SK-N-SH (cell line): ENCODE measurements around the gene LGALS8. TPM values are rescaled to one million over a fixed set of nuclear protein-coding genes. Genes with fewer than 3 reads are reported as not detected.

Experiments used
- CTCF ChIA-PET: fragments of 300-600, 350-600 bp; formaldehyde crosslinking; extraction: SDS; loops from one replicate; lab custom pipeline; 2021; lab: Yijun Ruan, JAX
- POLR2A ChIA-PET: fragments of 350-600 bp; sonication (Branson Sonifier 250); formaldehyde crosslinking; extraction: SDS; loops from one replicate; lab custom pipeline; 2020; ENCODE audit warnings: antibody characterized with exemption, inconsistent platforms; lab: Yijun Ruan, JAX
- DNase-seq: peaks from one replicate; pipeline ENCODE4 v3.0.0; 2012
- H2AFZ ChIP-seq: fragments of 200-600 bp; sonication (generic); 2 replicates; pipeline ENCODE4 v1.8.1; 2016; ENCODE audit warnings: antibody characterized with exemption, mild to moderate bottlenecking, low read depth
- H3F3A ChIP-seq: fragments of 200-600 bp; sonication (generic); replicated peaks from 2 replicates; pipeline ENCODE3; 2016; ENCODE audit warnings: antibody characterized with exemption, mild to moderate bottlenecking; ENCODE audit not compliant: insufficient read depth
- H3K27ac ChIP-seq, 2 experiments: fragments of 200-500 bp in 1 of 2; fragments of 200-600 bp in 1 of 2; sonication (Bioruptor generic) in 1 of 2; sonication (generic), shearing (Covaris generic) in 1 of 2; 2 replicates each; pipeline versions ENCODE4 v1.5.1 to v1.6.1; 2014 to 2016; ENCODE audit warnings: low read depth in 2 of 2, inconsistent platforms in 1 of 2, low read length in 1 of 2, mild to moderate bottlenecking in 1 of 2, mixed read lengths in 1 of 2
- H3K27me3 ChIP-seq: fragments of 200-600 bp; sonication (generic), shearing (Covaris generic); 2 replicates; pipeline ENCODE4 v1.6.1; 2016; ENCODE audit warnings: mixed run types; ENCODE audit not compliant: insufficient read depth
- H3K36me3 ChIP-seq, 2 experiments: fragments of 200-500 bp in 1 of 2; fragments of 200-600 bp in 1 of 2; sonication (Bioruptor generic) in 1 of 2; sonication (generic) in 1 of 2; replicated peaks in 1 of 2; 2 replicates each; pipeline versions ENCODE3 to v1.5.1; 2014 to 2016; ENCODE audit warnings: low read length in 1 of 2, mild to moderate bottlenecking in 1 of 2; ENCODE audit not compliant: insufficient read depth in 2 of 2, control insufficient read depth in 1 of 2
- H3K4me1 ChIP-seq, 2 experiments: fragments of 200-500 bp in 1 of 2; fragments of 200-600 bp in 1 of 2; sonication (Bioruptor generic) in 1 of 2; sonication (generic), shearing (Covaris generic) in 1 of 2; 2 replicates each; pipeline versions ENCODE4 v1.5.1 to v1.6.1; 2014 to 2016; ENCODE audit warnings: low read depth in 1 of 2, low read length in 1 of 2, mixed run types in 1 of 2; ENCODE audit not compliant: insufficient read depth in 2 of 2, control insufficient read depth in 1 of 2
- H3K4me2 ChIP-seq: fragments of 200-600 bp; sonication (generic), shearing (Covaris generic); 2 replicates; pipeline ENCODE4 v1.6.1; 2017; ENCODE audit warnings: mixed run types
- H3K4me3 ChIP-seq, 2 experiments: fragments of 200-500 bp in 1 of 2; fragments of 200-600 bp in 1 of 2; sonication (Bioruptor generic) in 1 of 2; sonication (generic), shearing (Covaris generic) in 1 of 2; 2 replicates each; pipeline versions ENCODE4 v1.5.1 to v1.8.1; 2014 to 2016; ENCODE audit warnings: low read depth in 2 of 2, inconsistent platforms in 1 of 2, low read length in 1 of 2, mild to moderate bottlenecking in 1 of 2, mixed read lengths in 1 of 2, moderate library complexity in 1 of 2
- H3K79me2 ChIP-seq: fragments of 200-600 bp; sonication (generic); 2 replicates; pipeline ENCODE4 v1.8.1; 2017; ENCODE audit warnings: mild to moderate bottlenecking; ENCODE audit not compliant: insufficient read depth
- H3K9ac ChIP-seq: fragments of 200-600 bp; sonication (generic); 2 replicates; pipeline ENCODE4 v1.6.1; 2017; ENCODE audit warnings: mixed run types
- H3K9me2 ChIP-seq: fragments of 200-600 bp; sonication (generic); 2 replicates; pipeline ENCODE4 v1.6.1; 2017; ENCODE audit warnings: mixed run types
- H3K9me3 ChIP-seq: fragments of 200-600 bp; sonication (generic); 2 replicates; pipeline ENCODE4 v1.6.1; 2017; ENCODE audit warnings: mixed run types, mild to moderate bottlenecking, moderate library complexity
- H4K20me1 ChIP-seq: fragments of 200-600 bp; sonication (generic); 2 replicates; pipeline ENCODE4 v1.6.1; 2017; ENCODE audit warnings: mild to moderate bottlenecking, mixed run types; ENCODE audit not compliant: insufficient read depth
- CHD2 ChIP-seq: fragments of 150-350 bp; IDR thresholded peaks from 2 replicates; pipeline ENCODE4 v1.6.1; 2018; ENCODE audit warnings: low read length; ENCODE audit not compliant: partially characterized antibody
- CTCF ChIP-seq: fragments of 200-600 bp; sonication (generic); IDR thresholded peaks from 2 replicates; pipeline ENCODE4 v1.6.1; 2017; ENCODE audit warnings: antibody characterized with exemption, mild to moderate bottlenecking, moderate library complexity
- EP300 ChIP-seq, 2 experiments: IDR thresholded peaks; 2 replicates each; pipeline versions ENCODE4 v1.4.0 to v1.6.1; 2012; ENCODE audit warnings: borderline replicate concordance in 1 of 2, low read depth in 1 of 2, low read length in 1 of 2
- EZH2phosphoT487 ChIP-seq: fragments of 200-600 bp; sonication (generic); IDR thresholded peaks from 2 replicates; pipeline ENCODE4 v1.6.1; 2017; ENCODE audit warnings: low read depth, mixed run types, mild to moderate bottlenecking, antibody characterized with exemption, moderate library complexity, borderline replicate concordance
- FOSL2 ChIP-seq: IDR thresholded peaks from 2 replicates; pipeline ENCODE4 v1.4.0; 2012; ENCODE audit warnings: low read depth, mild to moderate bottlenecking, moderate library complexity, borderline replicate concordance
- FOXJ3 ChIP-seq: sonication (generic); formaldehyde crosslinking; IDR thresholded peaks from 2 replicates; pipeline ENCODE4 v1.5.1; 2020; ENCODE audit warnings: mild to moderate bottlenecking, missing genetic modification reagents
- FOXM1 ChIP-seq: IDR thresholded peaks from 2 replicates; pipeline ENCODE4 v1.4.0; 2012; ENCODE audit warnings: low read depth, mild to moderate bottlenecking
- GABPA ChIP-seq: IDR thresholded peaks from 2 replicates; pipeline ENCODE4 v1.4.0; 2012; ENCODE audit warnings: low read depth, mild to moderate bottlenecking
- GATA2 ChIP-seq: sonication (generic); formaldehyde crosslinking; IDR thresholded peaks from 2 replicates; pipeline ENCODE4 v1.5.0; 2020; ENCODE audit warnings: mild to moderate bottlenecking, missing genetic modification reagents
- IRF3 ChIP-seq: fragments of 150-350 bp; IDR thresholded peaks from 2 replicates; pipeline ENCODE4 v1.6.1; 2016; ENCODE audit warnings: mild to moderate bottlenecking, low read depth, low read length
- JUND ChIP-seq: IDR thresholded peaks from 2 replicates; pipeline ENCODE4 v1.4.0; 2012
- MEF2A ChIP-seq: IDR thresholded peaks from 2 replicates; pipeline ENCODE4 v1.4.0; 2012; ENCODE audit warnings: low read depth, borderline replicate concordance
- PBX3 ChIP-seq: IDR thresholded peaks from 2 replicates; pipeline ENCODE4; 2012
- POLR2AphosphoS5 ChIP-seq: IDR thresholded peaks from 2 replicates; pipeline ENCODE4 v1.6.1; 2012; ENCODE audit warnings: low read depth, low read length
- REST ChIP-seq: IDR thresholded peaks from 2 replicates; pipeline ENCODE4 v1.6.1; 2012; ENCODE audit warnings: mild to moderate bottlenecking, low read depth, low read length, moderate library complexity
- SIN3A ChIP-seq: IDR thresholded peaks from 2 replicates; pipeline ENCODE4 v1.6.1; 2012; ENCODE audit warnings: low read depth, mild to moderate bottlenecking, low read length, moderate library complexity, borderline replicate concordance
- SMC3 ChIP-seq: IDR thresholded peaks from 2 replicates; pipeline ENCODE4 v1.6.1; 2012; ENCODE audit warnings: low read depth, low read length, improper control_type of control experiment
- TCF12 ChIP-seq: IDR thresholded peaks from 2 replicates; pipeline ENCODE4 v1.4.0; 2012
- TEAD4 ChIP-seq: IDR thresholded peaks from 2 replicates; pipeline ENCODE4 v1.4.0; 2012; ENCODE audit warnings: mild to moderate bottlenecking, borderline replicate concordance; ENCODE audit not compliant: insufficient read depth
- ZBTB33 ChIP-seq: IDR thresholded peaks from 2 replicates; pipeline ENCODE4 v1.4.0; 2012; ENCODE audit warnings: low read depth, borderline replicate concordance
- WGBS: methylation state at CpG from one replicate; pipeline ENCODE4 v1.1.6; 2017; ENCODE audit warnings: low lambda C conversion rate; 5-methylcytosine and 5-hydroxymethylcytosine counted together
- polyA plus RNA-seq, 3 experiments: library from polyadenylated mRNA; depleted of rRNA; stranded (reverse); fragments of >200 nt; gene quantifications; 2 replicates each; pipeline ENCODE4 v1.2.3, GENCODE V29; 2012

LGALS8 gene
- polyA plus RNA-seq, 1 of the 3 experiments (the other 2 are of a cell fraction) = 18.9 TPM

DNA sequence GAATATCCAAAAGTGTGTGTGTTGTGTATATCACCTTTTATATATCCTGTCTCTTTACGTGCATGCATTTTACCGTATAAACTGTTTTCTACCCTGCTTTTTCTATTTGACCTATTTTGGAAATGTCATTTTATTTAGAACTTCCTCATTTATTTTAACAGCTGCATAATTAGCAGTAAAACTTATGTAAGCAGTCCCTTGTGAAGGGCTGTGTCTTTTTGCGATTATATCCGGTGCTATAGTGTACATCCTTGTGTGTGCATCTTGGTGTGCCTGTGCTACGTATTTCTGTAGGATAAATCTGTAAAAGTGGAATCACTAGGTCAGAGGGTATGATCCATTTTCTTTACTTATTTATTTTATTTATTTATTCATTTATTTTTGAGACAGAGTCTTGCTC lies 7.2 kb downstream of the LGALS8 start:
- no peaks in the 10 kb centered on the region; the same call in 1 of the 2 replicates for H3K79me2 ChIP-seq
- no peak for DNase-seq
- H3K4me2 ChIP-seq = no peak overlapping the region
- TF ChIP-seq MEF2A (no peak), IRF3 (no peak), GATA2 (CRISPR knock-in tag) (no peak), POLR2AphosphoS5 (no peak), SIN3A (no peak), SMC3 (no peak), CHD2 (no peak), PBX3 (no peak), REST (no peak), GABPA (no peak), FOXM1 (no peak), EZH2phosphoT487 (no peak), CTCF (no peak), FOSL2 (no peak), TEAD4 (no peak), JUND (no peak), ZBTB33 (no peak), EP300 (IDR thresholded peaks at IDR 0.05; ENCODE audit: borderline replicate concordance in 1 of 2, low read depth in 1 of 2, low read length in 1 of 2) (no peak), TCF12 (no peak), FOXJ3 (CRISPR knock-in tag) (no peak)
- H3K4me3 ChIP-seq = no peak overlapping the region
- no peaks in the 10 kb centered on the region for H3K27me3 ChIP-seq
- H2AFZ ChIP-seq = no peak overlapping the region
- CTCF ChIA-PET = interaction anchor here (1.5 to 1.6 kb wide), 2 partner anchors 20 to 29 kb away, joined by 3 read pairs; no protein-coding TSS in a partner anchor
- H3K9me3 ChIP-seq = no peaks in the 10 kb centered on the region
- 80% methylated on average over 5 of the region's 5 CpGs for WGBS
- no peak overlapping the region for H3K27ac ChIP-seq
- H3F3A ChIP-seq = peaks cover 4% of the 10 kb centered on the region
- peaks cover 0 to 7% of the 10 kb centered on the region in 2 experiments; a peak in 2 of 4 replicates for H3K4me1 ChIP-seq
- no peaks in the 10 kb centered on the region for H4K20me1 ChIP-seq
- peaks cover 2 to 27% of the 10 kb centered on the region in 2 experiments for H3K36me3 ChIP-seq
- POLR2A ChIA-PET = no interaction called here
- no peak overlapping the region for H3K9ac ChIP-seq
- no peaks in the 10 kb centered on the region for H3K9me2 ChIP-seq
